HCT116 (cell line): ENCODE measurements around the gene ESPL1. TPM values are rescaled to one million over a fixed set of nuclear protein-coding genes. Genes with fewer than 3 reads are reported as not detected.
A peak's percentile ranks its signal among the peaks of the same experiment; 100 is the strongest.

Experiments used
- ATAC-seq: fragments of 200-7000 bp; cut with Tn5 transposase; 2 replicates; pipeline ENCODE4 v1.9.1; 2020; ENCODE audit warnings: mild to moderate bottlenecking, moderate library complexity
- BruUV-seq: library from RNA; stranded (reverse); fragments of 400-500 nt; replicated peaks from 2 replicates; lab custom pipeline; 2021; lab: Mats Ljungman, UMichigan
- CTCF ChIA-PET: fragments of 300-600 bp; sonication (Branson Sonifier 250); formaldehyde crosslinking; loops from one replicate; lab custom pipeline; 2021; ENCODE audit warnings: antibody characterized with exemption; lab: Charles Lee
- POLR2A ChIA-PET: fragments of 300-600, 350-600 bp; sonication (Branson Sonifier 250); formaldehyde crosslinking; loops from one replicate; lab custom pipeline; 2021; ENCODE audit warnings: antibody characterized with exemption; lab: Charles Lee
- RAD21 ChIA-PET, 2 experiments: fragments of 300-600 bp; sonication (Branson Sonifier 250); formaldehyde crosslinking; loops; one replicate each; lab custom pipeline; 2023; ENCODE audit warnings: low total read pairs in 2 of 2; ENCODE audit not compliant: uncharacterized antibody in 2 of 2, unreplicated experiment in 2 of 2, low non-redundant PET in 1 of 2; lab: Charles Lee
- DNase-seq: peaks from one replicate; pipeline ENCODE4 v3.0.0-alpha.2; 2010; ENCODE audit warnings: low read depth, low spot score
- H2AFZ ChIP-seq: fragments of 200-600 bp; shearing (Covaris generic), sonication (generic); 2 replicates; pipeline ENCODE4 v1.6.1; 2017; ENCODE audit warnings: low read depth, mixed run types, mixed read lengths, antibody characterized with exemption, low read length; ENCODE audit not compliant: poor library complexity, severe bottlenecking
- H3K27ac ChIP-seq: 2 replicates; pipeline ENCODE4 v1.5.1; 2012; ENCODE audit warnings: low read depth, low read length
- H3K27me3 ChIP-seq: fragments of 200-600 bp; sonication (generic); 2 replicates; pipeline ENCODE4 v1.6.1; 2016; ENCODE audit warnings: mixed run types, low read length, mixed read lengths; ENCODE audit not compliant: insufficient read depth
- H3K36me3 ChIP-seq, 2 experiments: fragments of 200-500 bp in 1 of 2; fragments of 200-600 bp in 1 of 2; sonication (Bioruptor generic) in 1 of 2; sonication (generic) in 1 of 2; 2 replicates each; pipeline versions ENCODE4 v1.5.1 to v1.6.1; 2014 to 2016; ENCODE audit warnings: low read length in 2 of 2, inconsistent platforms in 1 of 2, mixed read lengths in 1 of 2, mixed run types in 1 of 2; ENCODE audit not compliant: insufficient read depth in 2 of 2, control insufficient read depth in 1 of 2
- H3K4me1 ChIP-seq, 2 experiments: fragments of 200-600 bp in 1 of 2; sonication (generic) in 1 of 2; 2 replicates each; pipeline versions ENCODE4 v1.5.1 to v1.6.1; 2012 to 2017; ENCODE audit warnings: low read length in 2 of 2, inconsistent platforms in 1 of 2, mild to moderate bottlenecking in 1 of 2, mixed read lengths in 1 of 2, mixed run types in 1 of 2, moderate library complexity in 1 of 2; ENCODE audit not compliant: insufficient read depth in 2 of 2, control insufficient read depth in 1 of 2
- H3K4me2 ChIP-seq: fragments of 200-600 bp; sonication (generic); 2 replicates; pipeline ENCODE4 v1.6.1; 2017; ENCODE audit warnings: mixed run types, low read length, mixed read lengths
- H3K4me3 ChIP-seq, 2 experiments: fragments of 200-600 bp in 1 of 2; sonication (generic) in 1 of 2; replicated peaks in 1 of 2; 2 replicates each; pipeline ENCODE4 v1.5.1; 2011 to 2016; ENCODE audit warnings: low read length in 2 of 2, control low read depth in 1 of 2, low read depth in 1 of 2, mild to moderate bottlenecking in 1 of 2, mixed read lengths in 1 of 2, mixed run types in 1 of 2
- H3K79me2 ChIP-seq: fragments of 200-600 bp; sonication (generic); 2 replicates; pipeline ENCODE4 v1.6.1; 2017; ENCODE audit warnings: mild to moderate bottlenecking, mixed run types, low read length, moderate library complexity, mixed read lengths; ENCODE audit not compliant: insufficient read depth
- H3K9ac ChIP-seq: fragments of 200-600 bp; sonication (generic); 2 replicates; pipeline ENCODE4 v1.6.1; 2016; ENCODE audit warnings: low read length, mixed read lengths
- H3K9me2 ChIP-seq: fragments of 200-600 bp; sonication (generic), shearing (Covaris generic); 2 replicates; pipeline ENCODE4 v1.6.1; 2017; ENCODE audit warnings: mixed run types, mild to moderate bottlenecking, moderate library complexity; ENCODE audit not compliant: insufficient read depth
- H3K9me3 ChIP-seq, 2 experiments: fragments of 200-500 bp in 1 of 2; fragments of 200-600 bp in 1 of 2; sonication (Bioruptor generic) in 1 of 2; sonication (generic) in 1 of 2; 2 replicates each; pipeline ENCODE4 v1.6.1; 2014 to 2017; ENCODE audit warnings: low read length in 2 of 2, mixed read lengths in 2 of 2, inconsistent platforms in 1 of 2, low read depth in 1 of 2, mild to moderate bottlenecking in 1 of 2, mixed run types in 1 of 2, moderate library complexity in 1 of 2; ENCODE audit not compliant: control insufficient read depth in 1 of 2, insufficient read depth in 1 of 2
- H4K20me1 ChIP-seq: fragments of 200-600 bp; sonication (generic), shearing (Covaris generic); 2 replicates; pipeline ENCODE4 v1.6.1; 2017; ENCODE audit warnings: mixed run types, mild to moderate bottlenecking, moderate library complexity; ENCODE audit not compliant: insufficient read depth
- CEBPB ChIP-seq: IDR thresholded peaks from 2 replicates; pipeline ENCODE4 v1.6.1; 2012; ENCODE audit warnings: low read depth
- JUND ChIP-seq: IDR thresholded peaks from 2 replicates; pipeline ENCODE4 v1.6.1; 2012
- RAD21 ChIP-seq: IDR thresholded peaks from 2 replicates; pipeline ENCODE4 v1.6.1; 2012; ENCODE audit warnings: low read depth, mild to moderate bottlenecking
- YY1 ChIP-seq: IDR thresholded peaks from 2 replicates; pipeline ENCODE4 v1.6.1; 2011; ENCODE audit warnings: low read length, low read depth, moderate library complexity, mild to moderate bottlenecking; ENCODE audit not compliant: insufficient replicate concordance; ENCODE audit errors: extremely low read depth
- ZFX ChIP-seq: fragments of 450-650 bp; IDR thresholded peaks from 2 replicates; pipeline ENCODE4 v1.6.1; 2017
- intact Hi-C: fragments of 100-400 bp; cut with micrococcal nuclease; formaldehyde crosslinking; loops from 2 replicates; pipeline ENCODE4 v1.10.0; 2022
- total RNA-seq: library from RNA; stranded (reverse); gene quantifications from one replicate; pipeline ENCODE4 v1.2.1, GENCODE V29; 2021; ENCODE audit not compliant: unreplicated experiment
- TF ChIP-seq, protein P1 (sequence below): IDR thresholded peaks from 2 replicates; pipeline ENCODE4 v1.6.1; 2011; ENCODE audit warnings: mild to moderate bottlenecking, low read length, moderate library complexity; ENCODE audit not compliant: insufficient replicate concordance; ENCODE audit errors: extremely low read depth
- TF ChIP-seq, protein P2 (sequence below): IDR thresholded peaks from 2 replicates; pipeline ENCODE4 v1.6.1; 2012; ENCODE audit warnings: low read depth

Gene ESPL1
- total RNA-seq, 1 experiment from 2014 or later = 50.3 TPM

DNA sequence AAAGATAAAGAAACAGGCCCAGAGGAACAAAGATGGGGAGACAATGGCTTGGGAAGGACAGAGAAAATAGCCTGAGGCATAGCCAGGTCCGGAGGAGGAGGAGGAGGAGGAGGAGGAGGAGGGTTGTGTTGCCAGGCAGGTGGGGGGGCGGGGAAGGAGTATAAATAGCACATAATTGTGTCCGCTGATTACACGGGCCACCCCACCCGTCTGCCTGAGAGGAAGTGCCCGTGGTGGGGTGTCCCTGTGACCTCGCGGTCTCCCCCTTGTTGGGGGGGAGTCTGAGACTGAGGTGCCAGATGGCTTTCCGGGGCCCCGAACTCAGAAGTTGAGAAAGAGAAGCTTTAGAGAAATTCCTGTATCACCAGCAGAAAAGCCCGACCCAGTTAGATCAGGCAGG is 69.9 kb downstream of the ESPL1 start (continued):
- TF ChIP-seq, protein P1, sequence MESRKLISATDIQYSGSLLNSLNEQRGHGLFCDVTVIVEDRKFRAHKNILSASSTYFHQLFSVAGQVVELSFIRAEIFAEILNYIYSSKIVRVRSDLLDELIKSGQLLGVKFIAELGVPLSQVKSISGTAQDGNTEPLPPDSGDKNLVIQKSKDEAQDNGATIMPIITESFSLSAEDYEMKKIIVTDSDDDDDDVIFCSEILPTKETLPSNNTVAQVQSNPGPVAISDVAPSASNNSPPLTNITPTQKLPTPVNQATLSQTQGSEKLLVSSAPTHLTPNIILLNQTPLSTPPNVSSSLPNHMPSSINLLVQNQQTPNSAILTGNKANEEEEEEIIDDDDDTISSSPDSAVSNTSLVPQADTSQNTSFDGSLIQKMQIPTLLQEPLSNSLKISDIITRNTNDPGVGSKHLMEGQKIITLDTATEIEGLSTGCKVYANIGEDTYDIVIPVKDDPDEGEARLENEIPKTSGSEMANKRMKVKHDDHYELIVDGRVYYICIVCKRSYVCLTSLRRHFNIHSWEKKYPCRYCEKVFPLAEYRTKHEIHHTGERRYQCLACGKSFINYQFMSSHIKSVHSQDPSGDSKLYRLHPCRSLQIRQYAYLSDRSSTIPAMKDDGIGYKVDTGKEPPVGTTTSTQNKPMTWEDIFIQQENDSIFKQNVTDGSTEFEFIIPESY = no peak
- TF ChIP-seq, protein P2, sequence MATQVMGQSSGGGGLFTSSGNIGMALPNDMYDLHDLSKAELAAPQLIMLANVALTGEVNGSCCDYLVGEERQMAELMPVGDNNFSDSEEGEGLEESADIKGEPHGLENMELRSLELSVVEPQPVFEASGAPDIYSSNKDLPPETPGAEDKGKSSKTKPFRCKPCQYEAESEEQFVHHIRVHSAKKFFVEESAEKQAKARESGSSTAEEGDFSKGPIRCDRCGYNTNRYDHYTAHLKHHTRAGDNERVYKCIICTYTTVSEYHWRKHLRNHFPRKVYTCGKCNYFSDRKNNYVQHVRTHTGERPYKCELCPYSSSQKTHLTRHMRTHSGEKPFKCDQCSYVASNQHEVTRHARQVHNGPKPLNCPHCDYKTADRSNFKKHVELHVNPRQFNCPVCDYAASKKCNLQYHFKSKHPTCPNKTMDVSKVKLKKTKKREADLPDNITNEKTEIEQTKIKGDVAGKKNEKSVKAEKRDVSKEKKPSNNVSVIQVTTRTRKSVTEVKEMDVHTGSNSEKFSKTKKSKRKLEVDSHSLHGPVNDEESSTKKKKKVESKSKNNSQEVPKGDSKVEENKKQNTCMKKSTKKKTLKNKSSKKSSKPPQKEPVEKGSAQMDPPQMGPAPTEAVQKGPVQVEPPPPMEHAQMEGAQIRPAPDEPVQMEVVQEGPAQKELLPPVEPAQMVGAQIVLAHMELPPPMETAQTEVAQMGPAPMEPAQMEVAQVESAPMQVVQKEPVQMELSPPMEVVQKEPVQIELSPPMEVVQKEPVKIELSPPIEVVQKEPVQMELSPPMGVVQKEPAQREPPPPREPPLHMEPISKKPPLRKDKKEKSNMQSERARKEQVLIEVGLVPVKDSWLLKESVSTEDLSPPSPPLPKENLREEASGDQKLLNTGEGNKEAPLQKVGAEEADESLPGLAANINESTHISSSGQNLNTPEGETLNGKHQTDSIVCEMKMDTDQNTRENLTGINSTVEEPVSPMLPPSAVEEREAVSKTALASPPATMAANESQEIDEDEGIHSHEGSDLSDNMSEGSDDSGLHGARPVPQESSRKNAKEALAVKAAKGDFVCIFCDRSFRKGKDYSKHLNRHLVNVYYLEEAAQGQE = no peak
- TF ChIP-seq, all 23 proteins: peak for 0

DNA sequence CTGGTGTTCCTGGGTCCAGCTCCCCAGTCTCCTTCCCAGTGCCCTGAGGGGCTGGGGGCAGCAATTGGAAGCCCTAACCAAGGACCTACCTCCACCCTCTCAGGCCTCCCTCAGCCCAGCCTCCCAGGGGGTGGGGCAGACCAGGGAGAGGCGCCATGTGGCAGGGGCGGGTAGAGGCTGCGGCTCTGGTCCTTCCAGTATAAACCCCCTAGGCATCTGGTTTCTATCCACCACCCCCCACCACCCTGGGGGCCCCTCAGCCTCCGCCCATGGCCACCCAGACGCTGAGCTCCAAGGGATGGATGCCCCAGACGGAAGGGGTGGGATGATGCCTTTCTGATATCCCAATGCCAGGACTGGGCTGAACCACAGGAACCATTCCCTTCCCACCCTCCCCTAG is 70.8 kb downstream of the ESPL1 start:
- Histone ChIP-seq H3K9me3 (no peaks in the 10 kb centered on the region), H4K20me1 (no peaks in the 10 kb centered on the region), H3K79me2 (no peaks in the 10 kb centered on the region), H3K4me2 (no peak overlapping the region), H3K4me1 (0 out of 4 replicates have a peak, but pooled peaks cover 0 to 2% of the 10 kb centered on the region in 2 experiments), H3K27me3 (0 out of 2 replicates have a peak, but pooled peaks cover 3% of the 10 kb centered on the region), H3K9me2 (no peaks in the 10 kb centered on the region), H2AFZ (no peak overlapping the region), H3K9ac (no peak overlapping the region)
- intact Hi-C loops = no loop called here
- CTCF ChIA-PET = interaction anchor here (1.1 kb wide), 1 partner anchor 17 kb away, joined by 3 read pairs; no protein-coding TSS in a partner anchor
- TF ChIP-seq, protein P2 = no peak
- TF ChIP-seq JUND (no peak), ZFX (no peak), RAD21 (no peak), YY1 (no peak), CEBPB (no peak)
- TF ChIP-seq, all 23 proteins: peak for 0
- DNase-seq (no peak), ATAC-seq (peak; percentile 57)
- ChIA-PET RAD21 (no interaction called here), POLR2A (no interaction called here)
- Histone ChIP-seq H3K4me3 (no peak overlapping the region), H3K27ac (no peak overlapping the region), H3K36me3 (no peaks in the 10 kb centered on the region)
- BruUV-seq = no TSS peak
